SH-SY5Y (cell line): ENCODE results near the gene PPARGC1A.

Experiments used
- GATA2 ChIP-seq: IDR thresholded peaks from 2 replicates; pipeline ENCODE4 v1.6.1; 2011; ENCODE audit warnings: mild to moderate bottlenecking, low read depth, low read length
- GATA3 ChIP-seq: IDR thresholded peaks from 2 replicates; pipeline ENCODE4 v1.6.1; 2011; ENCODE audit warnings: low read depth, mild to moderate bottlenecking, low read length, moderate library complexity

- TF ChIP-seq GATA3 (no peak), GATA2 (no peak)
Measured at GRCh38 chr4:23878246-23878891, 11.5 kb downstream of the PPARGC1A start.
